ENCODE results near the gene RNF11.
"Not testable (repeated sequence)": the region's sequence is repeated elsewhere in the genome, so short reads cannot be mapped to it uniquely, and the experiment has no call there.

The RNF11 gene, protein sequence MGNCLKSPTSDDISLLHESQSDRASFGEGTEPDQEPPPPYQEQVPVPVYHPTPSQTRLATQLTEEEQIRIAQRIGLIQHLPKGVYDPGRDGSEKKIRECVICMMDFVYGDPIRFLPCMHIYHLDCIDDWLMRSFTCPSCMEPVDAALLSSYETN

DNA sequence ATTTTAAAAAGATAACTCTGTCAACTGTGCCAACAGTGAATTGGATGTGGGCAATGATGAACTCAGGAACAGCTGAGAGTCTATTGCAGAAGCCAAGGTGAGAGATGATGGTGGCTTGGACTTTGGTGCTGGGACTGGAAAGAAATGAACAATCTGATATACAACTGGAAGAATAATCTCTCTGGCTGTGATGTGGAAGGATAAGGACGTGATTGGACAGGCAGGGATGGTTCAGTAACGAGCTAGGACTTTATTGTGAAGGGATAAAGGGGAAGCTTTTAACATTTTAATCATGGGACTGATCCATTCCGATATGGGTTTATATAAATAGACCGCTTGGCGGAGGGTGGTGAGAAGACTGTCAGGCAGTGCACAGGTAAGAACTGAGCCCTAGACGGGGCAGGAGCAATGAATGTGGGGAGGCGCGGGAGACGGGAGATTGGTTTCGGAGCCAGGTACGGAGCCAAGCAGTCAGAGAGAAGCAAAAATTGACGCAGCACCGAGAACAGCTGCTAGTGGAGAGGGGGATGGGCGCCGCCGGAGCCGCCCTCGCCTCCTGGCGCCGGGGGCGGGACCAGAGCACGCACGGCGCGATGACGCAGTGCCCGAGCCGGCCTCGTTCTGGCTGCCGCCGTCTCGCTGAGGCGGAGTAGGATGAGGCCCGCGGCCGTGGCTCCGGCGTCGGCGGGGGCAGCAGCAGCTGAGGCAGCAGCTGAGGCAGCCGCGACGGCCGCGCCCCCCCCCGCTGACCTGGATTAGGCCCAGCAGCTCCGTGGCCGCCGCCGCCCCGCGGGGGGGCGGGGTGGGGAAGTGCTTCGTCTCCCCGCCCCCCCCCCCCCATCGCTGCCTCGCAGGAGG is at the start of gene RNF11:
RNF11 (plus strand) TSS at position 601 of the 858 bp plus-strand sequence. CDS start 484 bp downstream, outside the sequence.
- peak; percentile 95 for DNase-seq

DNA sequence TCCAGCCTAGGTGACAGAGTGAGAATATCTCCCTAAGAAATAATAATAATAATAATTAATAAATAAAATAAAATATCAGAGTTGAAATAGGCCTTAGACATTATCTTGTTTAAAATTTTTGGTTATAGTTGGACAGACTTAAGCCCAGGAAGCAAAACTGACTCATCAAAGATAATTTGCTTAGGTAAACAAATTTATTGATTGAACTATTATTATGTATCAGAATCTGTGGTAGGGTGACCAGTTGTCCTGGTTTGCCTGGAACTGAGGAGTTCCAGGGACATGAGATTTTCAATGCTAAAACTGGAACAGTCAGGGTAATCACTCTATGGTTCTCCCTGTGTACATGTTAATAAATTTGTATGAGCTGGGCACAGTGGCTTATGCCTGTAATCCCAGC is 47.8 kb upstream of the RNF11 start:
- no peak for DNase-seq

DNA sequence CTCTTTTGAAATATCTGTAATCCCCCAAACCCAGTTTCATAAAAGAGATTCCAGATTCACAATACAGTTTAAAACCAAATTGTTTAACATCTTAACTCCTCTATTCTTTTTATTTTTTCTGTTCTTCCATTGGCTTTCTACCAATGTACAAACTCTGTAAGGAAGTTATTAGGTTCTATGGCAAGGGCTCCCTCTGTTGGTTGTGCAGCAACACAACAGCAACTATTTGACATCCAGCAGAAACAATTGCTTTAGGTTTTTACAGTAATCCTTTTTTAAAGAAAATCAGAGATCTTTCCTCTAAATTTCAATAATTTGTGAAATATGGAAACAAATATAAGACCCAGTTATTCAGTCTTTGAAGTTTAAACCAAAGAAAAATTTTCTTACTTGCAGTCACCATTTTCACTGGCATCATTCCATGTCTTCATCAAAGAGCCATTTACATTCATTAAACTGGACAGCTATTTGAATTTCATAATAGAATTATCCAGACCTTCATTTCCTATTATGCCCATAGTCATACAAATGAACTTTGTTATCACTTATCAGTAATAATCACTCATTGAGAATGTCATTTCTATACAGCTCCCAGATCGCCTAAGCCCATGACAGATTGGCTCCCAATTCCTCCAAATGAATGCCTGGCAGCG is 46.5 kb upstream of the RNF11 start:
- peak; percentile 29 for DNase-seq

DNA sequence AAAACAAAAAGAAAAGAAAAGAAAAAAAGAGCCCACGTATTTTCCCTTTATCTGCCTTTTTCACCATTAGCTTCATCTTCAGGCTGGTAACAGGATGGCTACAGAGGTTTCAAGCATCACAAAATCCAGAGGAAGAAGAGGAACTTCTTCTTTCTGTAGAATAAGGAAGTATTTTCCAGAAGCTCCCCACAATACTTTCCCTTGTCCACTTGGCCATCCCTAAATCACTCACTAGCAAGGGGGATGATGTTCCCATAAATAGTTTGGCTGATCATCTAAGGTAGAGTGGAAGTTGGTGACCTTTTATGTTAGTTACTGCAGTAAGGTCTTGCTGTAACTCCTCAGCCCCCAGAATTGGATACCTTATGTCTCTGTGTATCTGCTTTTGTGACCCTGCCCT is 45.1 kb upstream of the RNF11 start:
- DNase-seq, result no peak

DNA sequence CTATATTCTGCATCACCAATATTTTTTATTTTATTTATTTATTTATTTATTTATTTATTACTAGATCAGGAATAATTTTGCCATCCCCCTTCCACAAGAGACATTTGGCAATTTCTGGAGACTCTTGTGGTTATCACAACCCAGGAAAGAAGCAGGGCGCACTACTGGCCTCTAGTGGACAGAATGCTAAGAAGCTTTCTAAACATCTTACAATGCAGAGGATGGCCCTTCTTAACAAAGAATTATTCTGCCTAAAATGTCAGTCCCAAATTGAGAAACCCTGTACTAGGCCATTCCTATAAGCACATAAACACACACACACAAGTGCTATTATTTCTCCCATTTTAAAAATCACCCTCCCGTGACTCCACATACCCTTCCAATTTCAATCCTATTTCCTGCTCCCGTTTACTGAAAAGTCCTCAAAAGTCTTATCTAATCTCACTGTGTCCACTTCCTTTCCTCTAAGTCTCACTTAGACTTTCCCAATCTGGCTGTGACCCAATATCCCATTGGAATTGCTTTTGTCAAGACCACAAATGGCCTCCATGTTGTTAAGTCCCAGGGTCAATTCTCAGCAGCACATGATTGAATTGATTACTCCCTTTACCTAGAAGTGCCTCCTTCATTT is 43.7 kb upstream of the RNF11 start:
- DNase-seq, result peak; percentile 51

DNA sequence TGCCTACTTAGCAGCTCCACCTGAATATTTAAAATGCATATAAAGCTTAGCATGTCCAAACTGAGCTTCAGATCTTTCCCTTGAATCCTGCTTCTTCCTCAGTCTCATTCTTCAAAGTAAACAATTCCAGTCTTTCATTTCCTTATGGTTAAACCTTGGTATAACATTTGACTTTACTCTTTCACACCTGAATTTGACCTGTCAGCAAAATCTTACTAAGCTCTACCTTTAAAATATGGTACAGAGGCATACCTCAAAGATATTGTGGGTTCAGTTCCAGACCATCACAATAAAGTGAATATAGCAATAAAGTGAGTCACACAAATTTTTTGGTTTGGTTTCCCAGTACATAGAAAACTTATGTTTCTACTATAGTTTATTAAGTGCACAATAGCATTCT is 42.5 kb upstream of the RNF11 start:
- DNase-seq, result no peak

DNA sequence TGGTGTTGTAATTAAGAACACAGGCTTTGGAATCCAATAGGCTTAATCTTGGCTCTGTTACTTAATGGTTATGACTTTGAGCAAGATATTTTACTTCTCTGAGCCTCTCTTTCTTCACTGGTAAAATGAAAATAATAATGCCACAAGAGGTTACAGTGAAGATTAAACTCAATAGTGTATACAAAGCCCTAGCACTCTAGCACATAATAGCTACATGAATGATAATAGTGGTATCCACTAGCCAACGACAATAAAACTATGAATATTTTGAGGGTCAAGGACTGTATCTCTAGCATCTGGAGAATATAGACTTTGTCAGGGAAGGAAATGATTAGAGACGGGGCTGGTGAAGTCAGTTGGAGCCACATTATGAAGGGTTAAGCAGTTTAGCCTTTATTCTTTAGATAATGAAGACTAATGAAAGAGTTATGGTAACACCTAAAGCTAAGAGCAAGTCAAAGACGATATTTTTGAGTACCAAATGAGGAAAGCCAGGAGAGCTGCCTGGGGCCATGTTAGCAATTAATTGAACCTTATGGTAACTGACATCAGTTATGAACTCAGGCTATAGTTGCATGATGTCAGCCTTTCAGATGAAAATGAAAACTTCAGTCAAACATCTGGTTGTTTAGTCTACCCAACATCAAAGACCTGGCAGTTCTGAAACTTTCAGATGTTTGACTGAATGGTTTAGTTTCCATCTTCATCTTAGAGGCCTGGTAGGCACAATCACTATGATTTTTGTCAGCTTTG is 32.8 kb upstream of the RNF11 start:
- no peak for DNase-seq

DNA sequence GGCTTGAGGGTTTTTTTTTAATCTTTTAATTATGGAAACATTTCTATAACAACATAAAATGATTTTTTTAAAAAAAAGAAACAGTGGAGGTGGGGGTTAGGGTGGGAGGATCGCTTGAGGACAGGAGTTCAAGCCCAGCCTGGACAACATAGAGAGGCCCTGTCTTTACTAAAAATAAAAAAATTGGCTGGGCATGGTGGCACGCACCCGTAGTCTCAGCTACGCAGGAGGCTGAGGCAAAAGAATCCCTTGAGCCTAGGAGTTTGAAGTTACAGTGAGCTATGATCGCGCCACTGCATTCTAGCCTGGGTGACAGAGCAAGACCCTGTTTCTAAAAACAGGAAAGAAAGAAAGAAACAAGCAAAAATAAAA is 32.2 kb upstream of the RNF11 start:
- no peak for DNase-seq

DNA sequence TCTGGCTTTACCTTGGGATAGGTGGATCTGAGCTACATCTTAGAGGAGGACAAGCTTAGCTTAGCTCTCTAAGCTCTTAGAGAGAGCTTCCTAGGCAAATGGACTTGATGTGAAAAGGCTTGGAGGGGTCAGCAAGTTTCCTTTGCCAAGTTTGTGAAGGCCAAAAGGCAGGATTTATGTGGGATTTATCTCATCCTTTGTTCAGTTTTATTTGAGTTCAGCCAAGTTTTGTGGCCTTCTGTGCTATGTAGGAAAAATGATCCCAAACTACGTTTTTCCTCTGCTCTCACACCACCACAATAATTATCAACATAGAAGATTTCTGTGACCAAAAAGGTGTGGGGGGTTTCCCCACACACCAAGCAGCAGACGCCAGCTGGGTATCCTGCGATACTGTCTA is 26.0 kb upstream of the RNF11 start:
- no peak for DNase-seq

DNA sequence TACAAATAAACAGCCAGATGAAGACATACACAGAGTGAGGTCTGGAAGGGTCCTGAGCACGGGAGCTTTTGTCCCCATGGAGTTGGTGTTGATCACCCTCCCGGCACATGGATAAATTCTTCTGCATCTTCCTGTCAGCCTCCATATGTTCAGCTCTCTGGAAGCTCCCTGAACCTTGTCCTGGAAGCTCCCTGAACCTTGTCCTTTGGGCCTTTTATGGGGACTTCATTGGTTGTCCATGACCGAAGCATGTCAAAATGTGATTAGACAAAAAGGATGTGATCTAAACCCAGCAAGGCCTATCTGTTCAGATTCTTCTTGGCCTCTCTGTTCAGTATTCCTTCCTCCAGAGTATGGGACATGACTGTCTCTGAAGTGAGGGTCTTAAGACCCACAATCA is 25.4 kb upstream of the RNF11 start:
- no peak for DNase-seq

DNA sequence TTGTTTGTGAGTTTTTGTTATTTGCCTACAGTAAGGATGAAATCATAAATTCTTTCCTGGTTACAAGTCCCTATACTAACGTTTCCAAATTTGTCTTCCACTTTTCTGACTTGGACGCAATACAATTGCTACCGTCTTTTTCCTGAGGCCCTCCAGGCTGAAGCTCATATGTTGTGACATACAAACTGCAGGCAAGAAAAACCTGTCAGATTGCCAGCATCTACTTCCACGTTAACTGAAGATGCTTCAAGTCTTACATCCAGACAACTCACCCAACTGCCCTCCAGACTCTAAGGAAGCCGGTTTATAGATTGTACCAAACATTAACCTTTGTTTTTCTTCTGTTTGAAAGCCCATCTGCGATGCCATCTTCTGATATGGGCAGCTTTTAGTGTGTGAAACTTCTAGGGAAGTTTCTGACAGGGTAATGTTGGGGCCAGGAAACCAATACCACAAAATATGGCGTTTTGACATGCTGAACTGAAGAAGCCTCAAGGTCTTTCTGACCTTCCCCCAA is 21.4 kb upstream of the RNF11 start:
- DNase-seq, result no peak

DNA sequence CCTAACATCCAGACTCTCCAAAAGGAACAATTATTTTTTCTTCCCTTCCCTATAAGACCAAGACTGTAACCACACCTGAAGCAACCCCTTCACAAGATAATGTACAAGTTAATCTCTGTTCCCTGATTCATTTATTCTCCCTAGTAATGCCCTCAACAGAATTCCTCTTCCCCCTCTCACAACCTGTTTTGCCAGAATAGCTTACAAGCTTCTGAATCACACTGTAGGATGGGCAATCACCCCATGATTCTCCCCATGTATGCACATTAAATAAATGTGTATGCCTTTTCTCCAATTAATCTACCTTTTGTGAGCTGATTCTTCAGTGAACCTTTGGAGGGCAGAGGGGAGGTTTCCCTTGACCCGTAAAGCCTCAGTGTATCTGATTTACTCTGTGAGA is 20.9 kb upstream of the RNF11 start:
- no peak for DNase-seq

DNA sequence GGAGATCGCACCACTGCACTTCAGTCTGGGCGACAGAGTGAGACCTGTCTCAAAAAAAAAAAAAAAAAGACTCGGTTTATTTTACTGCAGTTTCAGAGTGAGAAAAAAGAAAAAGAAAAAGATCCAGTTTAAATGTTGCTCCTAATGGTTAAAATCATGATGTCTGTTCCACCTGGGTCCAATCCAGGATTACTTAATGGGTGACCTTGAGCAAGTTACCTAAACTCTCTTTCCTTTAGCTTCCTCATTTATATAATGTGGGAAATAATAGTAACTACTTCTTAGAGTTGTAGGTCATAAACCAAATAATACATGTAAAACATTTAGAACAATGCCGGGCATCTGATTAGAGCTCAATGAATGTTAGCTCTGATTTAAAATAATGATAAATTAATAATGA is 19.4 kb upstream of the RNF11 start:
- no peak for DNase-seq

DNA sequence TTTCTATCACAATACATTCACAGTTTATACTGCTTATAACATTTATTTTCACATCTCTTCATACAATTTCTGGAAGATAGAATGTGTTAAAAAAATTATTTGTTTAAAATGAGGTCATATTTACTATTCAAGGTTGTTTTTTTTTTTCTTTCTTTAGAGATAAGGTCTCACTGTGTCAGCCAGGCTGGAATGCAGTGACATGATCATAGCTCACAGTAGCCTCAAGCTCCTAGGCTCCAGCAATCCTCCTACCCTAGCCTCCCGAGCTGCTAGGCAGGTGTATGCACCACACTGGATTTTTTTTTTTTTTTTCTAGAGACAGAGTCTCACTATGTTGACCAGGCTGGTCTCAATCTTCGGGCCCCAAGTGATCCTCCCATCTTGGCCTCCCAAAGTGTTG is 19.0 kb upstream of the RNF11 start:
- no peak for DNase-seq

DNA sequence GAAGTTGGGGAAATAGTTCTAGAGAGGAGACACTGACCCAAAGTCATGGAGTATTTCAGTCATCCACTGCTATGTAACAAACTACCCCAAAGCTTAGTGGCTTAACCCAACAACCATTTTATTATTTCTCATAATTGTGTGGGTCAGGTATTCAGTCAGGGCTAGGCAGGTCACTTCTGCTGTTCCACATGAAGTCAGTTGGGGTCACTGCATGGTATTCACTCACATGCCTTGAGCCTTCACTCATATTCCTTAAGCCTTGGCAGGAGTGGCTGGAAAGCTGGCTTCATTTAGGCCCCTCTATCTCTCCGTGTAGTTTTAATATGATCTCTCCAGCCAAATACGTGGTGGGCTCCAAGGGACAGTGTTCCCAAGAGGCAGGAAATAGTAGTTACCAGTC is 17.5 kb upstream of the RNF11 start:
- no peak for DNase-seq

DNA sequence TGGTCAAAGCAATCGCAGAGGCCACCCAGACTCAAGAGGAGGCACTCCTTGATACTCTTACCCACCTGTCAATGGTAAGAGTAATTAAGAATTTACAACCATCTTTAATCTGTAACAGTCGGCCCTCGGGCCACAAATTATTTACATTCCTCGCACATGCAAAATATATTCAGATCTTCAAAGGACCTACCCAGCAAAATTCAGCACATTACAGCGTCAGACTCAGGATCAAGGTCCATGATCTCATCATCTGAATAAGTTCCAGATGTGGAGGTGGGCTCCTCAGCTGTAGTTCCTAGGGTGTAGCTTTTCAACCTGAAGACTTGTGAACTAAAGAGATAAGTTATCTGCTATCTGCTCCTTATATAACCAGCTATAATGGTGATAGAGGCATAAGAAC is 17.1 kb upstream of the RNF11 start:
- DNase-seq, result no peak

DNA sequence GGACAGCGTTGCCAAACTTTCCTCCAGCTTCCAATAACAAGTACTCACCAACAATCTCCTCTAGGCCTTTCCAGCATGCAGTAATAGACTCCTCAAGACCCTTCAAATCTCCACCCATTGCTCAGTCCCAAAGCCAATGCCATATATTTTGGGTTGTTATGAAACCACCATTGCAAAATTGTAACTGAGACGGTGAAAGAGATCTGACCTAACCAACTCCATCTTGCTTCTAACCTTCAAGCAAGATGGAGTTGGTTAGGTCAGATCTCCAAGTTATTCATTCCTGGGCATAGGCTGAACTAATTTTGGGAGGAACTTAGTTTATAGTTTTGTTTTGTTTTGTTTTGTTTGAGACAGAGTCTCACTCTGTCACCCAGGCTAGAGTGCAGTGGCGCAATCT is 14.5 kb upstream of the RNF11 start:
- DNase-seq, result not testable (repeated sequence)

DNA sequence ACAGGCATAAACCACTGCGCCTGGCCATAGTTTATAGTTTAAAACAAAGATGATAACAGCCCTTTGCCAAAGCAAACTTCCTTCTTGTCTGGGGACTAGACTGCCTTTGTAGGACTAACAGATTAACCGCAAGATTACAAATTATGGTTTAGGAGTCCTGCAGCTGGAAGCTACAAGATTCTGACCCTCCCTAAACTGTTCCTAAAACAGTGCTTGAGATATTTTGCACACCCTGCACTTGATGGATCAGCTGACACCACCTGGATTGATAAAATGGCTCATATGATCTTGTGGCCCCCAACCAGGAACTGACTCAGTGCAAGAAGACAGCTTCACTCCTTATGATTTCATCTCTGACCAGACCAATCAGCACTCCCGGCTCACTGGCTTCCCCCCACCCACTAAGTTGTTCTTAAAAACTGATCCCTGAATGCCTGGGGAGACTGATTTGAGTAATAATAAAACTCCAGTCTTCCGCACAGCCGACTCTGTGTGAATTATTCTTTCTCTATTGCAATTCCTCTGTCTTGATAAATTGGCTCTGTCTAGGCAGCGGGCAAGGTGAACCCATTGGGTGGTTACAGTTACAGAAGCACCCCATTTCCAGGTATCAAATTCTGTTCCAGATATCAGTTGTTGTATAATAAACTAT is 13.8 kb upstream of the RNF11 start:
- DNase-seq, result no peak

DNA sequence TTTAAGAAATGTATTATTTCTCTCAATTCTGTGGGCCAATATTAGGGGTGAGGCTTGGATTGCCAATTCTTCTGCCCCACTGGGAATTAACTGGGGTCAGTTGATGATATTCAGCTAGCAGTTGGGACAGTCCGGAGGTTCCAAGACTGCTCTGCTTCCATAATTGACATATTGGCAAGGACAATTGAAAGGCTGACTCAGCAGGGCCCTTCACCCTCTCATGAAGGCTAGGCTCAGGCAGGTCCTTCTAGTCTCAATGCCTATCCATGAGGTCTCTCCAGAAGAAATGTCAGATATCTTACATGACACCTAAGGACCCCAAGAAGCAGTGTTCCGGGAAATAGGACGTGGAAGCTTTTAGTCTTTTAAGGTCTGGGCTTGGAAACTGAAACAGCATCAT is 13.3 kb upstream of the RNF11 start:
- no peak for DNase-seq

DNA sequence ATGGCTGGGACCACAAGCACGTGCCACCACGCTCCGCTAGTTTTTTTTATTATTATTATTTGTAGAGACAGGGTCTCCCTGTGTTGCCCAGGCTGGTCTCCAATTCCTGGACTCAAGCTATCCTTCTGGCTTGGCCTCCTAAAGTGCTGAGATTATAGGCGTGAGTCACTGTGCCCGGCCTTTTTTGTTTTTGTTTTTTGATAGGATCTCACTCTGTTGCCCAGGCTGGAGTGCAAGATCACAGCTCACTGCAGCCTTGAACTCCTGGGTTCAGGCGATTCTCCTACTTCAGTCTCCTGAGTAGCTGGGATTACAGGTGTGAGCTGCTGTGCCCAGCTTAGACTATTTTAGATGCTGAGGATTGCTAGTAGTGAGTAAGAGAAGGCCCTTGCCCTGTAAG is 11.8 kb upstream of the RNF11 start:
- DNase-seq, result no peak

DNA sequence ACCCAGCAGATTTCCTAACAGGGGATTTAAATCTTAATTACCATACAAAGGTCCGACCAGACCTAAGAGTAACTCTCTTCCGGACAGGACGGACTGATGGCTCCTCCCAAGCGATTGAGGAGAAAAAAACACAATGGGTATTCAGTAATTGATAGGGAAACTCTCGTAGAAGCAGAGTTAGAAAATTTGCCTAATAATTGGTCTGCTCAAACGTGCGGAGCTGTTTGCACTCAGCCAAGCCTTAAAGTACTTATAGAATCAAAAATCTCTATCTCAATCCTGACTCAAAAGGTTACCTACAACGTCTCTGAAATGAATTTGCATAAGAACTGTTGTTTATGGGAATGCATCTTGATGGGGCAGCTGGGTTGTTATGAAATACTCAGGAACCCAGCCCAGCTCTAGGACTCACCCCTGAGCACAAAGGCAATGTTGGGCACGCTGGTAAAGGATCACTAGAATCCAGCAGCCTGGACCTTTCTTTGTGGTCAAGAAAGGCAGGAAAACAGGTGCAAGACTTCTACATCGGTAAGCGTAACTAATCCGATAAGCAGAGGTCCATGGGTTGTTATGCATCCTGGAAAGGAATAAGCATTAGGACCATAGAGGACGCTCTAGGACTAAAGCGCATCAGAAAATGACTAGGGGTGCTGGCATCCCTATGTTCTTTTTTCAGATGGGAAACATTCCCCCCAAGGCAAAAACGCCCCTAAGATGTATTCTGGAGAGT is 8.7 kb upstream of the RNF11 start:
- DNase-seq, result not testable (repeated sequence)

DNA sequence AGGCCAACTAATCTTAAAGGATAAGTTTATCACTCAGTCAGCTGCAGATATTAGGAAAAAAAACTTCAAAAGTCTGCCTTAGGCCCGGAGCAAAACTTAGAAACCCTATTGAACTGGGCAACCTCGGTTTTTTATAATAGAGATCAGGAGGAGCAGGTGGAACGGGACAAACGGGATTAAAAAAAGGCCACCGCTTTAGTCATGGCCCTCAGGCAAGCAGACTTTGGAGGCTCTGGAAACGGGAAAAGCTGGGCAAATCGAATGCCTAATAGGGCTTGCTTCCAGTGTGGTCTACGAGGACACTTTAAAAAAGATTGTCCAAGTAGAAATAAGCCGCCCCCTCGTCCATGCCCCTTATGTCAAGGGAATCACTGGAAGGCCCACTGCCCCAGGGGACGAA is 7.6 kb upstream of the RNF11 start:
- DNase-seq, result not testable (repeated sequence)

Measured in COR-L47 (cell line).